ENCODE data around the gene PRRG3. TPM values are rescaled to one million over a fixed set of nuclear protein-coding genes. Genes with fewer than 3 reads are reported as not detected.

PRRG3 gene
- total RNA-seq, 2 experiments from 2014 or later = not detected

DNA sequence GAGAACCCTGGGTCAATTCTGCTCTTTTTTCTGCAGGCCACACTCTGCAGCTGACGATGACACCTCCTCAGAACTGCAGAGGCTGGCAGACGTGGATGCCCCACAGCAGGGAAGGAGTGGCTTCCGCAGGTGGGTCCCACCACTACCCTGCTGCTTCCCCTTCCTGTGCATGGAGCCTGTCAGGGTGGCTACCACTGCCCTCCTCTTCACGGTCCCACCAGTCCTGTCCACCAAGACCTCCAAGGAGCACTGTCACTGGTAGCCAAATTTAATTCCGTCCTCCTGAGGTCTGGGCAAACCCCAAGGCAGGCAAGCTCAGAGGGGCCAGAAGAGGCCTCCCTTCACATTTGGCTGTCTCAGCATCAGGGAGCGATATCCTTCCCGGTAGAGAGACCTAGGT lies 43.5 kb downstream of the PRRG3 start:
- Mint-ChIP-seq H3K27me3 (no peaks in the 10 kb centered on the region), H3K36me3 (no peaks in the 10 kb centered on the region), H3K27ac (no peak overlapping the region), H3K4me3 (no peak overlapping the region), H3K4me1 (no peaks in the 10 kb centered on the region), H3K9me3 (ENCODE audit: low read depth) (no peaks in the 10 kb centered on the region)
- no peak for DNase-seq
- CTCF ChIA-PET = no interaction called here
- no peak for ATAC-seq

DNA sequence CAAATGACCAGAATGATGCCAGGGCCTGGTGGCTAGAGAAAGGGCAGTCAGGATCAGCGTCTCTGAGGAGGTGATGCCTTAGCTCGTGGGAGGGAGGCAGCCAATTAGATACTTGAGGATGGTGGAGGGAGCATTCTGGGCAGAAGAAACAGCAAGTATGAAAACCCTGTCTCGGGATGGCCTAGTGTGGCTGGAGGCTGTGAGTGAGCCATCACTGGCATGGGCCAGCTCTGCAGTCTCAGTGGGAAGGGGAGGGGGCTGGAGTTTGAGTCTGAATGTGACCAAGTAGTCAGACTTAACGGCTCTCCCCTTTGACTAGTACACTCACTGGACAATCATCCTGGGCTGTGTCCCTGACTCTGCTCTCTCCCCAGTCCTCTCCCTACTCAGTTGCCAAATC lies 46.3 kb downstream of the PRRG3 start:
- H3K9me3 Mint-ChIP-seq (ENCODE audit: low read depth) = no peaks in the 10 kb centered on the region
- no peak overlapping the region for H3K4me3 Mint-ChIP-seq
- ATAC-seq (no peak), DNase-seq (no peak)
- H3K27ac Mint-ChIP-seq = no peak overlapping the region
- H3K4me1 Mint-ChIP-seq = no peaks in the 10 kb centered on the region
- CTCF ChIA-PET = no interaction called here
- H3K27me3 Mint-ChIP-seq = no peaks in the 10 kb centered on the region
- no peaks in the 10 kb centered on the region for H3K36me3 Mint-ChIP-seq

DNA sequence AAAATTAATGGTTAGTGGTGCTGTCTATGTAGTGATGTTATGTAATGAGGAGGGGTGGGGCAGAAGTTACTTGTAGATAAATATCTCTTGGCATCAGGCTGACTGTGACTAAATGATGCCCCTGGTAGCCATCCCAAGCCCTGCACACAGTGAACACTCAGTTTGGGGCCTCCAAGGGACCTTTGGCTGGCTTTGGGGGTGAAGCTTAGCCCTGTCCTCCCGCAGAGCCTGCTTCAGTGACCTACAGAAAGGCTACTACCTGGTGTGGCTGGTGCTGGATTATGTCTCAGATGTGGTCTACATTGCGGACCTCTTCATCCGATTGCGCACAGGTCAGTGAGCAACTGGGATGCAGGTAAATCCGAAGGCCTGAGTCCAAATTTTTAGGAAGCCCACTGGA lies 47.1 kb downstream of the PRRG3 start:
- Mint-ChIP-seq H3K27me3 (no peaks in the 10 kb centered on the region), H3K36me3 (no peaks in the 10 kb centered on the region), H3K27ac (no peak overlapping the region), H3K4me3 (no peak overlapping the region), H3K4me1 (no peaks in the 10 kb centered on the region), H3K9me3 (ENCODE audit: low read depth) (no peaks in the 10 kb centered on the region)
- no peak for DNase-seq
- CTCF ChIA-PET = interaction anchor here (1.0 kb wide), 1 partner anchor 288 kb away, joined by 3 read pairs; no protein-coding TSS in a partner anchor
- ATAC-seq = no peak

DNA sequence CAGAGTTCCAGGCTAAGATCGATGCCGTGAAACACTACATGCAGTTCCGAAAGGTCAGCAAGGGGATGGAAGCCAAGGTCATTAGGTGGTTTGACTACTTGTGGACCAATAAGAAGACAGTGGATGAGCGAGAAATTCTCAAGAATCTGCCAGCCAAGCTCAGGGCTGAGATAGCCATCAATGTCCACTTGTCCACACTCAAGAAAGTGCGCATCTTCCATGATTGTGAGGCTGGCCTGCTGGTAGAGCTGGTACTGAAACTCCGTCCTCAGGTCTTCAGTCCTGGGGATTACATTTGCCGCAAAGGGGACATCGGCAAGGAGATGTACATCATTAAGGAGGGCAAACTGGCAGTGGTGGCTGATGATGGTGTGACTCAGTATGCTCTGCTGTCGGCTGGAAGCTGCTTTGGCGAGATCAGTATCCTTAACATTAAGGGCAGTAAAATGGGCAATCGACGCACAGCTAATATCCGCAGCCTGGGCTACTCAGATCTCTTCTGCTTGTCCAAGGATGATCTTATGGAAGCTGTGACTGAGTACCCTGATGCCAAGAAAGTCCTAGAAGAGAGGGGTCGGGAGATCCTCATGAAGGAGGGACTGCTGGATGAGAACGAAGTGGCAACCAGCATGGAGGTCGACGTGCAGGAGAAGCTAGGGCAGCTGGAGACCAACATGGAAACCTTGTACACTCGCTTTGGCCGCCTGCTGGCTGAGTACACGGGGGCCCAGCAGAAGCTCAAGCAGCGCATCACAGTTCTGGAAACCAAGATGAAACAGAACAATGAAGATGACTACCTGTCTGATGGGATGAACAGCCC lies 48.6 kb downstream of the PRRG3 start:
- CTCF ChIA-PET = no interaction called here
- no peaks in the 10 kb centered on the region for H3K9me3 Mint-ChIP-seq (ENCODE audit: low read depth)
- H3K4me3 Mint-ChIP-seq = no peak overlapping the region
- DNase-seq (no peak), ATAC-seq (no peak)
- no peaks in the 10 kb centered on the region for H3K36me3 Mint-ChIP-seq
- H3K27me3 Mint-ChIP-seq = peaks cover 3% of the 10 kb centered on the region
- H3K27ac Mint-ChIP-seq = no peak overlapping the region
- H3K4me1 Mint-ChIP-seq = no peaks in the 10 kb centered on the region

DNA sequence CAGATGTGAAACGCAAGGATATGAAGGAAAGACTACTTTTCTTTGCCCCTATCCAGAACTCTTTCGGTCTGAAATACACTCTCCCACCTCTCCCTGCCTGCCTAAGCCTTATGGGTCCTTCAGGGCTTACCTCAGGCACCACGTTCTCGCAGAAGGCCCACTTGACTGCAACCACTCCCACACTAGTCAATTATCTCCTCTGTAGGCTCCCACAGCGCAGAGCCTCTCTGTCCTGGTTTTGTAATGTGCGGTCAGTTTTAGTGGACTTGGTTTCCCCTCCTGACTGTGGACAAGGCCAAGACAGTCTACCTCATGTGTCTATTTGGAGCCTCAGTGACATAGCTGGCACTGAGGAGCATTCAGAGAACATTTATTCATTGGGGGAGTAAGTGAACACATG lies 50.4 kb downstream of the PRRG3 start:
- no peak overlapping the region for H3K27ac Mint-ChIP-seq
- CTCF ChIA-PET = no interaction called here
- no peak overlapping the region for H3K4me3 Mint-ChIP-seq

DNA sequence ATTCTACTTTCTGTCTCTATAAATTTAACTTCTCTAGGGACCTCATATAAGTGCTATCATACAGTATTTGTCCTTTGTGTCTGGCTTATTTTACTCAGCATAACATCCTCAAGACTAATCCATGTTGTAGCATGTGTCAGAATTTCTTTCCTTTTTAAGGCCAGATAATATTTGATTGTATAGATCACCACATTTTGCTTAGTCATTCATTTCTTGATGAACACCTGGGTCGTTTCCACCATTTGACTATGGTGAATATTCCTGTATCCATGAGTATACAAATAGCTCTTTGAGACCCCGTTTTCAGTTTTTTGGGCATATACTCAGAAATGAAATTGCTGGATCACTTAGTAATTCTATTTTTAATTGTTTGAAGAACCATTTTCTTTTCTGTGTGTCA lies 51.2 kb downstream of the PRRG3 start:
- no peak overlapping the region for H3K4me3 Mint-ChIP-seq
- CTCF ChIA-PET = no interaction called here

More for the DNA sequence above, 50.4 kb downstream of the PRRG3 start:
- DNase-seq (no peak), ATAC-seq (no peak)
- H3K9me3 Mint-ChIP-seq (ENCODE audit: low read depth) = no peaks in the 10 kb centered on the region
- peaks cover 3% of the 10 kb centered on the region for H3K27me3 Mint-ChIP-seq
- no peaks in the 10 kb centered on the region for H3K36me3 Mint-ChIP-seq
- no peaks in the 10 kb centered on the region for H3K4me1 Mint-ChIP-seq

DNA sequence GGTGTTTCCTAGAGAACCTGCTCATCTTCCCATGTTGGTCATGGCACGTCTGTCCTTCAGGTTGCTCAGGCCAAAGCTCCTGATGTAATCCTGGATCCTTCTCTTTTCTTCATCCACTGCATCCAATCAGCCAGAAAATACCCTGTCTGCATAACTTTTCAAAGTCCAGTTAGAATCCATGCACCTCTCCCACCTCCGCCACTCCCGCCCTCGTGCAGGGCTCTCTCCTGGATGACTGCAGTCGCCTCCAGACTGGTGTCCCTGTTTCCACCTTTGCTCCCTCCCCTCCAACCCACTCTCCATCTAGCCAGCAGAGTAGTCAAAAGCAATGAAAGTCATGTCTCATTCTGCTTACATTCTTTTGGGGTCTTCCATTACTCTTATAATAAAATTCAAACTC lies 55.3 kb downstream of the PRRG3 start:
- Mint-ChIP-seq H3K27me3 (peaks cover 3% of the 10 kb centered on the region), H3K9me3 (ENCODE audit: low read depth) (no peaks in the 10 kb centered on the region), H3K4me1 (no peaks in the 10 kb centered on the region), H3K36me3 (no peaks in the 10 kb centered on the region), H3K4me3 (no peak overlapping the region), H3K27ac (no peak overlapping the region)
- ATAC-seq (no peak), DNase-seq (no peak)
- CTCF ChIA-PET = no interaction called here

More for the DNA sequence above, 51.2 kb downstream of the PRRG3 start:
- no peak for ATAC-seq
- no peaks in the 10 kb centered on the region for H3K4me1 Mint-ChIP-seq
- peaks cover 3% of the 10 kb centered on the region for H3K27me3 Mint-ChIP-seq
- H3K36me3 Mint-ChIP-seq = no peaks in the 10 kb centered on the region
- no peak overlapping the region for H3K27ac Mint-ChIP-seq
- H3K9me3 Mint-ChIP-seq (ENCODE audit: low read depth) = no peaks in the 10 kb centered on the region
- DNase-seq = no peak

DNA sequence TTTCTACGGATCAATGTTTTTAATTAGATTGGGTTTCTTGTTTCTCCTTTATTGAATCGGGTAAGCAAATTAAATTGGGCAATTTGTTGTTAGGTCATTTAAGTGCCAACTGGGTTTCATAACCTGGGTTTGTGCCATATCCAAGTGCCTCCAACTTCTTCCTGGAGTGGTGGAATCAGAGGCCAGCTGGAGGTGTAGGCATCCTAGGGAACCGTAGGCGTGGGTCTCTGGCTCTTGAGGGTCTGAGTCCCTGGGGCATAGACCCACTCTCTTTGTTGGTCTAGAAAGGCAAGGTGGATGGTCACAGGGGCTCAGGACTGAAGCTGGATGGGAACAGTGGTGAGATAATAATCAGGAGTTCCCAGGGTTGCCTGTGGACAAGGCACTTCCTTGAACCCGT lies 57.6 kb downstream of the PRRG3 start:
- peaks cover 3% of the 10 kb centered on the region for H3K27me3 Mint-ChIP-seq
- H3K4me3 Mint-ChIP-seq = no peak overlapping the region
- H3K27ac Mint-ChIP-seq = no peak overlapping the region
- H3K36me3 Mint-ChIP-seq = no peaks in the 10 kb centered on the region
- ATAC-seq (no peak), DNase-seq (no peak)
- CTCF ChIA-PET = interaction anchor here (0.6 to 1.4 kb wide), 3 partner anchors 612 to 1173 kb away, joined by 3 to 5 read pairs (median 4); no protein-coding TSS in a partner anchor
- H3K9me3 Mint-ChIP-seq (ENCODE audit: low read depth) = no peaks in the 10 kb centered on the region
- H3K4me1 Mint-ChIP-seq = no peaks in the 10 kb centered on the region

DNA sequence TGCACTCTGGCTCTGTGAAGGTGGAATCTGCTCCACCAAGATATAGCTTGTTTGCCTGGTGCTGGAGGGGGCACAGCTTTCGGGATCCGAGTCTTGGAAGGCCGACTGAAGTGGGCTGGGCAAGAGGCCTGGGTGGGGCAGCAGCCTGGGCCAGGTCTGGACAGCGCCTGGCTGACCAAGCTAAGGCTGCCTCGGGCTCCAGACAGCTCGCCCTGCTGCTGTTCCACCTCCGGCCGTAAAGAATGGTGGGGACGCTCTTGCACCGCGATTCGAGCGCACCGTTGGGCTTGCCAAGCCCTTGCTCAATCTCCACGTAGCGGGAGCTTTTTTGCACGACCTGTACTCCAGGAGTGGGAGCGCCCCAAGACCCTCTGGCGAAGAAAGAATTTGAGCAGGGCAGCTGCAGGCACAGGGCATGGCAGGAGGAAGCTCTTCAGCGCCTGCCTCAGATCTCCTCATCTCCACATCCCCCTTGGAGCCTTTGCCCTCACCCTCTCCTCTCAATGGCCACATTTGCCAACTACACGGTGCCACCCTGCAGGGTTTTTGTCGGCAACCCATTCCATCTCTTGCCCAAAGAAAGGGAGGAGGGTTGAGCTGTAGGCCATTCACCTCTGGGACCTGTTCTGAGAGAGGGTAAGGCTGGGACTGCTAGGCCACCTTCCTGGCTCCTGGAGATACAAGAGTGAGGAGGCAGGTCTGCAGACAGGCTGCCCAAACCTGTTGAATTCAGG lies 58.2 kb downstream of the PRRG3 start:
- Mint-ChIP-seq H3K36me3 (no peaks in the 10 kb centered on the region), H3K4me3 (no peak overlapping the region), H3K27me3 (peaks cover 3% of the 10 kb centered on the region), H3K27ac (no peak overlapping the region), H3K9me3 (ENCODE audit: low read depth) (no peaks in the 10 kb centered on the region), H3K4me1 (no peaks in the 10 kb centered on the region)
- ATAC-seq (no peak), DNase-seq (no peak)
- CTCF ChIA-PET = interaction anchor here (0.6 to 1.4 kb wide), 3 partner anchors 612 to 1172 kb away, joined by 3 to 5 read pairs (median 4); no protein-coding TSS in a partner anchor

DNA sequence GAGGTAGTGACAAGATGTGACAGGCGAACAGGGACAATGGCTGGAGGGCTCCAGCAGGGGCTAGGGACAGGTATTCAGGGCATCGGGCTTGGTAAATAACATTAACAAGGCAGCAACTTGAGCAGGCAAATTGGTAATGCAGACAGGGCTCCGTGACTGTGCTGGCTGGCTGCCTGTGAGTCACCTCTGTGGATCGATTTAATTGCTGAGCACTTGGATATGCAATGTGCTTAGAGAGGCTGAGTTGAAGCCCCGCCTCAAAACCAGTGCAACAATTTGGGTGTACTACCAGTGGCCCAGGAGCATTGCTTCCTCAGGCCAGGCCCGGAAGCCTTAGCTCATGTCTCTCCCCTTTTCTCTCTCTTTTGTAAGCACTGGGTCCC lies 58.8 kb downstream of the PRRG3 start:
- ATAC-seq (no peak), DNase-seq (no peak)
- H3K36me3 Mint-ChIP-seq = no peaks in the 10 kb centered on the region
- no peak overlapping the region for H3K27ac Mint-ChIP-seq
- no peaks in the 10 kb centered on the region for H3K27me3 Mint-ChIP-seq
- CTCF ChIA-PET = interaction anchor here (1.4 kb wide), 1 partner anchor 1172 kb away, joined by 4 read pairs; no protein-coding TSS in a partner anchor
- no peaks in the 10 kb centered on the region for H3K9me3 Mint-ChIP-seq (ENCODE audit: low read depth)
- no peak overlapping the region for H3K4me3 Mint-ChIP-seq
- H3K4me1 Mint-ChIP-seq = no peaks in the 10 kb centered on the region

DNA sequence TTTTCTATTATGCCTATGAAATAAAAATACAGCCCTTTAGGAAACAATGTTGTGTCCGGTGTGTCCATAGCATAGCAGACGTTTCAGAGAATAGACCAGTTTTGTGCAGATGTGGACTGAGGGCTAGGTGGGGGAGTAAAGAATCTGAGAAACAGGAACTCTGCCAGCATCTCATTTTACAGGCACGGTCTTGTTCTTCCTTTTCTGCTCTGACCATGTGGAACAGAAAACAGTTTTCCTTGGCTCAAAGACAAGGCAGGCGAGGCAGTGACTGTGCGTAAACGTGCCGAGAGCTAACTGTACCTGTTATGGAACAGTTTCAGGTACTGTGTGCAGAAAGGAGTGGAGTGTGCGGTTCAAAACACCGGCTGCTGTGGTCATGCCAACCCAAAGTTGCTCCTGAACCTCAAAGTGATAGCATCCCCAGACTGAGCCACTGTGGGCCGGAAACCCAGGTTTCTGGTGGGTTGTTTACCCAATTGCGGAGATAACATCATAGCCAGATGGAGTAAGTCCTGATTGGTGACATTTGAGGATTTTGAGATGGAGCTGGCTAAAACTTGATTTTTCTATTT lies 59.5 kb downstream of the PRRG3 start:
- Mint-ChIP-seq H3K4me3 (no peak overlapping the region), H3K4me1 (no peaks in the 10 kb centered on the region), H3K9me3 (ENCODE audit: low read depth) (no peaks in the 10 kb centered on the region), H3K36me3 (no peaks in the 10 kb centered on the region), H3K27me3 (no peaks in the 10 kb centered on the region), H3K27ac (no peak overlapping the region)
- ATAC-seq = no peak
- CTCF ChIA-PET = interaction anchor here (0.9 kb wide), 1 partner anchor 878 kb away, joined by 3 read pairs; no protein-coding TSS in a partner anchor
- no peak for DNase-seq

All from activated CD8-positive, alpha-beta memory T cell treated with anti-CD3 and anti-CD28 coated beads, Interleukin-2, amount 10 ng/mL, durations not matched to agents 7 days and 5 days (primary cell).